LNCaP clone FGC (cell line): ENCODE measurements around the gene OLR1.

Experiments used
- DNase-seq: peaks from one replicate; pipeline ENCODE4 v3.0.0-alpha.2; 2011; ENCODE audit warnings: low read depth
- H3K4me3 ChIP-seq: 2 replicates; pipeline ENCODE4 v1.5.1; 2011; ENCODE audit warnings: mild to moderate bottlenecking, low read depth, low read length, control low read depth
- TF ChIP-seq, protein P1 (sequence below): IDR thresholded peaks from 2 replicates; pipeline ENCODE4 v1.5.1; 2012; ENCODE audit warnings: mild to moderate bottlenecking; ENCODE audit not compliant: control insufficient read depth, insufficient read depth; ENCODE audit errors: extremely low read depth

OLR1 gene

GRCh38 chr12:10175846-10176636 is 4.1 kb upstream of the OLR1 start:
- no peak overlapping the region for H3K4me3 ChIP-seq
- TF ChIP-seq, protein P1, sequence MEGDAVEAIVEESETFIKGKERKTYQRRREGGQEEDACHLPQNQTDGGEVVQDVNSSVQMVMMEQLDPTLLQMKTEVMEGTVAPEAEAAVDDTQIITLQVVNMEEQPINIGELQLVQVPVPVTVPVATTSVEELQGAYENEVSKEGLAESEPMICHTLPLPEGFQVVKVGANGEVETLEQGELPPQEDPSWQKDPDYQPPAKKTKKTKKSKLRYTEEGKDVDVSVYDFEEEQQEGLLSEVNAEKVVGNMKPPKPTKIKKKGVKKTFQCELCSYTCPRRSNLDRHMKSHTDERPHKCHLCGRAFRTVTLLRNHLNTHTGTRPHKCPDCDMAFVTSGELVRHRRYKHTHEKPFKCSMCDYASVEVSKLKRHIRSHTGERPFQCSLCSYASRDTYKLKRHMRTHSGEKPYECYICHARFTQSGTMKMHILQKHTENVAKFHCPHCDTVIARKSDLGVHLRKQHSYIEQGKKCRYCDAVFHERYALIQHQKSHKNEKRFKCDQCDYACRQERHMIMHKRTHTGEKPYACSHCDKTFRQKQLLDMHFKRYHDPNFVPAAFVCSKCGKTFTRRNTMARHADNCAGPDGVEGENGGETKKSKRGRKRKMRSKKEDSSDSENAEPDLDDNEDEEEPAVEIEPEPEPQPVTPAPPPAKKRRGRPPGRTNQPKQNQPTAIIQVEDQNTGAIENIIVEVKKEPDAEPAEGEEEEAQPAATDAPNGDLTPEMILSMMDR, result peak; percentile 15; the same call in 1 of the 2 replicates
- no peak for DNase-seq

DNA sequence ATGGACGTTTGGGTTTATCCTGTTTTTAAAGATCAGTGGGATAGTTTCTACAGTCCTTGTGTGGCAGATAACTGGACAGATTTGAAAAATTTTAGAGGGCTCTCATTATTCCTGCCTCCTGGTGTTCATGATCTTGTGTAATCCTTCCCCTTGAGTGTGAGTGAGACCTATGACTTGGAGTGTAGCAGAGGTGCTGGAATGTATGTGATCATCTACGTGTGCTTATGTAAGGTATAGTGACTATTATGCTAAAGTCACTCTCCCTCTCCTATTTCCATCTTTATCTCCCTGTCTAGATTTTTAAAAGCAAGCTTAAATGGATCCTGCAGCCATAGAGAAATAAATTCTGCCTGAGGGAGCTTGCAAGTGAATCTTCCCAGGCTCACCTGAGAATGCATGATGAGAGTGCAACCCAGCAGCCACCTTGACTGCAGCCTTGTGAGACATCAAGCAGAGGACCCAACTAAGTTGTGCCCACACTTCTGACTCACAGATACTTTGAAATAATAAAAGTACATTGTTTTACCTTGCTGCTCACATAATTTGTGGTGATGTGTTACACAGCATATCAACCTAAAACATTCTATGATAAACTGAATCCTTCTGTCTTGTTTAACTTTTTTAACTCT is 3.2 kb upstream of the OLR1 start:
- TF ChIP-seq, protein P1, result no peak
- no peak overlapping the region for H3K4me3 ChIP-seq
- DNase-seq, result no peak

DNA sequence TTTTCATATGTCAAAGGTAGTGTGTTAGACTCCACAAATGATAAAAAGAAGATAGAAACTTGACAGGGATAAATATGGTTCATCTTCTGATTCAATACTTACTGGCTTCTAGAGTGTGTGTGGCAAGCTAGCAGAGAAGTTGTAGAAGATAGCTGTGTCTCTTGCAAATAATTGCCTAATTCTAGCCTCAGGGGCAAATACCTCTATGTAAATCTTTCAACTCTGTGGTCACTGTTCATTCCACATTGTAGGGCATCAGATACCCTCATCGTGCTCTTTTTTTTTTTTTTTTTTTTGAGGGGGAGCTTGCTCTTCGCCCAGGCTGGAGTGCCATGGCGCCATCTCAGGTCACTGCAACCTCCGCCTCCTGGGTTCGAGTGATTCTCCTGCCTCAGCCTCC is 1.7 kb downstream of the OLR1 start:
- no peak for DNase-seq
- TF ChIP-seq, protein P1, result no peak
- H3K4me3 ChIP-seq, result no peak overlapping the region

DNA sequence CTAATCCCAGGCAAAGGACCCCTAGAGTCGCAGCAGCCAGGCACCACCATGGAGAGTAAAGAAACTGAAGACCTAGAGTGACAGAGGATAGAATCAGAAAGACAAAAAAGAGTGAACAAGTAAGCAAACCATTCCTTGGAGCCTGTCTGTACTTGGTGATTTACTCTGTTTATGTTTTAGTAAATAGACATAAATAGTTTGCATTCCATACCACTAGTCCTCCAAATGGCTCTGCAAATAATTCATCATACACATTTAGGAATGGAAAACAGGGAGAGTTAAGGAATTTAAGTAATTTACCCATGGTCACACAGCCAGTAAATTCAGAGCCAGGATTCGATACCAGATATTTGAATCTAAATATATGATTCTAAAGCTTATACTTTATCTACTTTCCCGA is 2.8 kb downstream of the OLR1 start:
- no peak for DNase-seq
- H3K4me3 ChIP-seq, result no peak overlapping the region
- TF ChIP-seq, protein P1, result no peak

DNA sequence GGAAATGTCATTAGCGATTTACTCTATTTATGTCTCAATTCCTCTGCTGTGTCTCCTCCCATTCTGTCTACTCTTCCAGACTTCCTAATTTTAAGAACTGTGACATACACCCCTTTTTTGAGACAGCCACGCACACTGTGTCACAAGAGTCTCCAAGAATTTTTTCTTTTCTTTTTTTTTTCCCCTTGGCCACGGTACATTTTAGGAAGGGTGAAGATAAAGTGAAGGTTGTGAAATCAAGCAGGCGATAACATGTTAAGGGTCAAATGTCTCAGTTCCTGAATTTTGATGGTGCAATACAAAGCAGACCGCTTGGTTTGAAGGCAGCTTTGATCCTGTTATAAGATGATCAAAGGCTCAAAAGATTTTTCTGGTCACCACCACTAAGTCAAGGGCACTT is 4.3 kb downstream of the OLR1 start:
- no peak for DNase-seq
- no peak overlapping the region for H3K4me3 ChIP-seq
- TF ChIP-seq, protein P1, result no peak

DNA sequence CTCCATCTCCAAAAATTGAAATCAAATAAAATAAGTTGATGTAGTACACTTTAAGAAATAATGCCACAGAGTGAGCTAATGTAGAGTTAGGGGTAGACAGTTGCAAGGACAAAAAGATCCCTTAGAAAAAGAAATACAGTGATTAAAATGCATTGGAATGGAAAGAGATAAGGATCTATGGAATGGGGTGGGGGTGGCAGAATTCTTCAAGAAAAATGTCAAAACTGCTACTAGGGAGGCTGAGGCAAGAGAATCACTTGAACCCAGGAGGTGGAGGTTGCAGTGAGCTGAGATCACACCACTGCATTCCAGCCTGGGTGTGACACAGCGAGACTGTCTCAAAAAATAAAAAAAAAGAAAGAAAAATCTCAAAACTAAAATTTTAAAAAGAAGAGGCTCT is 6.5 kb downstream of the OLR1 start:
- H3K4me3 ChIP-seq, result no peak overlapping the region

More for the DNA sequence above, 6.5 kb downstream of the OLR1 start:
- TF ChIP-seq, protein P1, result no peak
- no peak for DNase-seq
